Activated CD4-positive, alpha-beta T cell treated with anti-CD3 and anti-CD28 coated beads, Interleukin-2, amount 10 ng/mL, durations not matched to agents 24 days and 14 days (primary cell): Measurements from ENCODE around the gene DAZAP2. TPM values are rescaled to one million over a fixed set of nuclear protein-coding genes. Genes with fewer than 3 reads are reported as not detected.
A peak's percentile ranks its signal among the peaks of the same experiment; 100 is the strongest.
"Not testable (repeated sequence)": the region's sequence is repeated elsewhere in the genome, so short reads cannot be mapped to it uniquely, and the experiment has no call there.

ENCODE experiments used
- DNase-seq: peaks from one replicate; pipeline ENCODE4 v3.0.0; 2022
- H3K27ac Mint-ChIP-seq: one replicate; pipeline ENCODE4 v1.8.0; 2022; ENCODE audit warnings: mild to moderate bottlenecking, mixed read lengths
- H3K27me3 Mint-ChIP-seq: one replicate; pipeline ENCODE4 v1.8.0; 2022; ENCODE audit warnings: mixed read lengths
- H3K36me3 Mint-ChIP-seq: one replicate; pipeline ENCODE4 v1.8.0; 2022; ENCODE audit warnings: low read depth, mild to moderate bottlenecking, mixed read lengths
- H3K4me1 Mint-ChIP-seq: one replicate; pipeline ENCODE4 v1.8.0; 2021; ENCODE audit warnings: mixed read lengths
- H3K4me3 Mint-ChIP-seq: one replicate; pipeline ENCODE4 v1.8.0; 2022; ENCODE audit warnings: mild to moderate bottlenecking, moderate library complexity, mixed read lengths
- H3K9me3 Mint-ChIP-seq: one replicate; pipeline ENCODE4 v1.8.0; 2021; ENCODE audit warnings: mixed read lengths
- intact Hi-C: fragments of 100-400 bp; cut with micrococcal nuclease; formaldehyde crosslinking; loops from one replicate; pipeline ENCODE4 v1.15.1; 2023
- total RNA-seq: library from RNA; stranded (reverse); gene quantifications from 2 replicates; pipeline ENCODE4 v1.2.3, GENCODE V29; 2022

The DAZAP2 gene
- total RNA-seq, 1 donor from 2014 or later, result 146 TPM

DNA sequence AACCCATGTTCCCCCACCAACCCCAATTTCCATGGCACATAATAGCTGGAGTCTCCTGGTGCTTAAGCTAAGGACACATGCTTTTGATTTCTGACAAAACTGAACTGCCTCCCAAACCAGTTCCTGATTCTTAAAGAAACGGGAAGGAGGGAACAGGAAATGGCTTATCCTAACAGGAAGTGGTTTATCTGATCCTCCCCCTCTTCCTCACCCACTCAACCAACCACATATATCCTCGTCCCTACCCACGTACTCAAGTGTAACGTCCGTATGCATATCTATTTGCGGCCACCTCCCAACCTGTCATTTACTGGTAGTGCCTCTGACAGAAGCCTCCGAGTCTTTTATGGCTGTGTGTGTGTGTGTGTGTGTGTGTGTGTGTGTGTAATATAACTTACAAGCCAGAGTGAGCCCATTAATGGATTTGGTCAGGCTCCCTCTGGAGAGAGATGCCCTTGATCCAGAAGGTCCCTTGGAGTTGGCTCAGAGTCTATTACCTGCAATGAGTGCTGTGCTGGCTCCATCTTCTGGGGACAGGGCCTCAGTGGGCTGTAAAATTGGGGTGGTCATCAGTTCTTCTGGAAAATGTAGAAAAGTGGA, 7.7 kb downstream of the DAZAP2 start:
- Mint-ChIP-seq H3K27me3 (no peaks in the 10 kb centered on the region), H3K27ac (peak overlapping the region; percentile 77)

DNA sequence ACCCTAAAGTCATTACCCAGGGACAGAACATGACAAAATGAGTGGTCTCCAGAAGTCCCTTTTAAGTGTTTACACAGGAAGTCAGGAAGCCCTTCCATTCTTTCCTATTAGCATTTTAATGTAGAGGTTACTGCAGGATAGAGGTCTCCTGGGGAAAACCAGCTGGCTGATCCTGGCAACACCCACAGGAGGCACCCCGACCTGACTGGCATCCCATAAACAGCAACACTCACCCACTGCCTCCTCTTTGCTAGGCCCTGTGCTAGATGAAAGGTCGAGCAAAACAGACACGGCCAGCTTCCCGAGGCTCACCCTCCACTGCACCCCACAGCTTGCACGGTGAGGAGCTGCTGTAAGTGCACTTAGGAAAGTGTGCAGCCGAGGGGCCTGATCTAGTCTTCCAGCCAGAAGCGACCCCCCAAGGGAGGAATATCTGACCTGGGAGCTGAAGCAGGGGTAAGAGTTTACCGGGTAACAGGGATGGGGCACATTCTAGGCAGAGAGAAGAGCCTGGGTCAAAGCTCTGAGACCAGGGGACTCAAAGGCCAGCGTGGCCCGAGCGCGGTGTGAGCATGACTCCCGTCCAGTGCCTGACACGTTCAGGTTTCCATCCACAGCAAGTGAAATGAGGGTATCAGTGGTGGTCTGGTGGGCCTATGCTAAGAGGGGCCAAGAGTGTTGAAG, 9.0 kb downstream of the DAZAP2 start:
- Mint-ChIP-seq H3K27ac (peak overlapping the region; percentile 71), H3K27me3 (no peaks in the 10 kb centered on the region), H3K36me3 (peaks cover 16% of the 10 kb centered on the region), H3K4me1 (peaks cover 41% of the 10 kb centered on the region), H3K9me3 (no peaks in the 10 kb centered on the region), H3K4me3 (peak overlapping the region; percentile 51)
- intact Hi-C loops, result no loop called here
- no peak for DNase-seq

More for the DNA sequence above, 7.7 kb downstream of the DAZAP2 start:
- intact Hi-C loops, result no loop called here
- Mint-ChIP-seq H3K36me3 (peaks cover 26% of the 10 kb centered on the region), H3K4me3 (peak overlapping the region; percentile 32), H3K4me1 (peaks cover 48% of the 10 kb centered on the region), H3K9me3 (no peaks in the 10 kb centered on the region)
- DNase-seq, result peak; percentile 82

DNA sequence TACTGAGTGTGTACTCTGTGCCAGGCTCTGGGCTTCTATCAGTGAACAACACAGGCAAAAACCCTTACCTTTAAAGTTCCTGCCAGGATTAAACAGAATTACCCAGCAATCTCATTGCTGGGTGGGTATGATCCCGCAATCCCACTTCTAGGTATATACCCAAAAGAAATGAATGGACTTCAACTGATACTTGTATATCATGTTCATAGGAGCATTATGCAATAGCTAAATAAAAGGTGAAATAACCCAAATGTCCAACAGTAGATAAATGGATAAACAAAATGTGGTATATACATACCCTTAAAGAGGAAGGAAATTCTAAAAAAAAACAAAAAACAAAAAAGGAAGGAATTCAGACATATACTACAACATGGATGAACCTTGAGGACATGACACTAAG, 14.7 kb downstream of the DAZAP2 start:
- intact Hi-C loops, result no loop called here
- Mint-ChIP-seq H3K27ac (no peak overlapping the region), H3K36me3 (no peaks in the 10 kb centered on the region), H3K9me3 (no peaks in the 10 kb centered on the region), H3K27me3 (no peaks in the 10 kb centered on the region), H3K4me1 (peaks cover 7% of the 10 kb centered on the region), H3K4me3 (no peak overlapping the region)
- DNase-seq, result no peak

DNA sequence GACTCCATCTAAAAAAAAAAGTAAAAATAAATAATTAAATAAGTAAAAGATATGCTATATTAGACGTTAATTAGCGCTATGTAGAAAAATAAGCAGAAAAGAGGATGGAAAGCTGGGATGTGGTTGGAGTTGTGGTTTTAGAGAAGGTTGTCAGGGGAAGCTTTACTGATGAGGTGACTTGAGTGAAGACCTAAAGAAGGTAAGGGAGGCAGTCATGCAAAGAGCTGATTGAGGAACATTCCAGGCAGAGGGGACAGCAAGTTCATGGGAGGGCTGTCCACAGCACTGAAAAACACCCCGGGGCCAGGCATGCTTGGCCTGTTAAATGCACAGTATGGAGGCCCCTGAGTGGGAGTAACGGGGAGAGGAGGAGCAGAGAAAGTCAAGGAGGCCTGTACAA, 15.9 kb downstream of the DAZAP2 start:
- intact Hi-C loops, result no loop called here
- no peak for DNase-seq
- H3K4me3 Mint-ChIP-seq, result no peak overlapping the region
- peaks cover 5% of the 10 kb centered on the region for H3K4me1 Mint-ChIP-seq
- H3K9me3 Mint-ChIP-seq, result no peaks in the 10 kb centered on the region
- H3K27ac Mint-ChIP-seq, result no peak overlapping the region
- no peaks in the 10 kb centered on the region for H3K36me3 Mint-ChIP-seq
- H3K27me3 Mint-ChIP-seq, result no peaks in the 10 kb centered on the region

DNA sequence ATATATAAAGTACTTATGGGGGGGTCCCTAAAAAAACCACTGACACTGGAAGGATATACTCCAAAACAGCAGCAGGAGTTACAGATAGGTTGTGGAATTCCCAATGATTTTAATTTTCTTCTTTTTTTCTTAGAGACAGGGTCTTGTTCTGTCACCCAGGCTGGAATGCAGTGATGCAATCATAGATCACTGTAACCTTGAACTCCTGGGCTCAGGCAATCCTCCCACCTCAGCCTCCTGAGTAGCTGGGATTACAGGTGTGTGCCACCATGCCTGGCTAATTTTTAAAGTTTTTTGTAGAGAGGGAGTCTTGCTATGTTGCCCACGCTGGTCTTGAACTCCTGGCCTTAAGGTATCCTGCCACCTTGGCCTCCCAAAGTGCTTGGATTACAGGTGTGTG, 21.0 kb downstream of the DAZAP2 start:
- H3K27me3 Mint-ChIP-seq, H3K36me3 Mint-ChIP-seq, DNase-seq, H3K4me1 Mint-ChIP-seq, H3K4me3 Mint-ChIP-seq, intact Hi-C loops, H3K9me3 Mint-ChIP-seq, H3K27ac Mint-ChIP-seq: not testable (repeated sequence)

DNA sequence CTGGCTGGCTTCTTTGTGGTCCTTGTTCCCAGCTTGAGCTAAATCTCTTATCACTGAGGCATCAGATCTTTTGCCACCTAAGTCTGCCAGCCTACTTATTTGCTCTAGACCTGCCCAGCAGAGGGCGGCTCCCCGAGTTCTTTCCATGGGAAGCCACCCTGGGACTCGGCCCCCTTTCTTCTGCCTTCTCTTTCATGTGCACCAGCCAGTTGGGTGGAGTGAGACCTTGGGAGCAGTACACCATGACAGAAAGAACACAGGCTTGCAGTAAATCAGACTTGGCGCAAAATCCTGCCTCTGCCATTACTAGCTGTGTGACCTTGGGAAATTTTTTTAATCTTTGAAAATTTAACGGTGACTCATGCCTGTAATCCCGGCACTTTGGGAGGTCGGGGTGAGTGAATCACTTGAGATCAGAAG, 24.1 kb downstream of the DAZAP2 start:
- no peaks in the 10 kb centered on the region for H3K9me3 Mint-ChIP-seq
- H3K27ac Mint-ChIP-seq, result no peak overlapping the region
- peak; percentile 63 for DNase-seq
- intact Hi-C loops, result no loop called here
- H3K27me3 Mint-ChIP-seq, result peaks cover 4% of the 10 kb centered on the region
- no peaks in the 10 kb centered on the region for H3K36me3 Mint-ChIP-seq
- peaks cover 13% of the 10 kb centered on the region for H3K4me1 Mint-ChIP-seq
- H3K4me3 Mint-ChIP-seq, result no peak overlapping the region

DNA sequence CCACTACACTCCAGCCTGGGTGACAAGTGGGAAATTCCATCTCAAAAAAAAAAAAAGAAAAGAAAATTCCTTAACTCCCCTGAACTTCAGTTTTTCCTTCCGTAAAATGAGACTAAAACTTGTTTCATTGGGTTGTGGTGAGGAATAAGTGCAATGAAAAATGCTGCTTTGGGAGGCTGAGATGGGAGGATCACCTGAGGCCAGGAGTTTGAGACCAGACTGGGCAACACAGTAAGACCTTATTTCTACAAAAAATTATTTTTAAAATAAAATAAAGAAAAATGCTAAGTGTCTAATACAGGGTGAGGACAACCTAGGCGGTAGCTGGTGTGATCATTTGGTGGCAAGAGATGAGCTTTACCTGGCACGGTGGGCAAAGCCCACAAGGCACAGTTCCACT, 24.7 kb downstream of the DAZAP2 start:
- peaks cover 7% of the 10 kb centered on the region for H3K27me3 Mint-ChIP-seq
- H3K27ac Mint-ChIP-seq, result no peak overlapping the region
- intact Hi-C loops, result no loop called here

DNA sequence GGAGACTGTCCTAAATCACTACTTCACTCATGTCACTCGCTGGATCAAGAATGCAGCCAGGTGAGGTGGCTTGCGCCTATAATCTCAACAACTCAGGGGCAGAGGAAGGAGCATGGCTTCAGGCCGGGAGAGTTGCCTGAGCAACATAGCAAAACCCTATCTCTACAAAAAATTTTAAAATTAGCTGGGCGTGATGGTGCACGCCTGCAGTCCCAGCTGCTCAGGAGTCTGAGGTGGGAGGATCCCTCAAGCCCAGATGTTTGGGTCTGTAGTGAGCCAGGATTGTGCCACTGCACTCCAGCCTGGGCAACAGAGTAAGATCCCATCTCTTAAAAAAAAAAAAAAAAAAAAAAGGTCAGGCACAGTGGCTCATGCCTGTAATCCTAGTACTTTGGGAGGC, 25.7 kb downstream of the DAZAP2 start:
- H3K9me3 Mint-ChIP-seq, result no peaks in the 10 kb centered on the region
- intact Hi-C loops, result no loop called here
- H3K36me3 Mint-ChIP-seq, result no peaks in the 10 kb centered on the region
- H3K4me1 Mint-ChIP-seq, result peaks cover 18% of the 10 kb centered on the region
- DNase-seq, result no peak
- H3K27ac Mint-ChIP-seq, result no peak overlapping the region
- H3K4me3 Mint-ChIP-seq, result no peak overlapping the region
- peaks cover 13% of the 10 kb centered on the region for H3K27me3 Mint-ChIP-seq

More for the DNA sequence above, 24.7 kb downstream of the DAZAP2 start:
- no peak for DNase-seq
- H3K9me3 Mint-ChIP-seq, result no peaks in the 10 kb centered on the region
- H3K4me3 Mint-ChIP-seq, result no peak overlapping the region
- no peaks in the 10 kb centered on the region for H3K36me3 Mint-ChIP-seq
- H3K4me1 Mint-ChIP-seq, result peaks cover 13% of the 10 kb centered on the region

DNA sequence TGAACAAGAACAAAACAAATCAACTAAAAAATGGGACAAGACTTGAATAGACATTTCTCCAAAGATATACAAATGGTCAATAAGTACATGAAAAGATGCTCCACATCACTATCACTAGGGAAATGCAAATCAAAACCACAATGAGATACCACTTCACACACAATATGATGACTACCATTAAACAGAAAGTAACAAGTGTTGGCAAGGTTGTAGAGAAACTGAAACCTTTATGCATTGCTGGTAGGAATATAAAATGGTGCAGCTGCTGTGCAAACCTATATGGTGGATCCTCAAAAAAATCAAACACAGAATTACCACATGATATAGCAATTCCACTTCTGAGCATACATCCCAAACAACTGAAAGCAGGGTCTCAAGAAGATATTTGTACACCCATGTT, 26.4 kb downstream of the DAZAP2 start:
- Mint-ChIP-seq H3K4me1 (peaks cover 20% of the 10 kb centered on the region), H3K27me3 (peaks cover 13% of the 10 kb centered on the region), H3K9me3 (no peaks in the 10 kb centered on the region), H3K36me3 (no peaks in the 10 kb centered on the region), H3K27ac (no peak overlapping the region), H3K4me3 (no peak overlapping the region)
- DNase-seq, result peak; percentile 67
- intact Hi-C loops, result loop anchor here (5.0 kb wide), 1 partner anchor 57 kb away; the partner anchor contains the start of gene BIN2

DNA sequence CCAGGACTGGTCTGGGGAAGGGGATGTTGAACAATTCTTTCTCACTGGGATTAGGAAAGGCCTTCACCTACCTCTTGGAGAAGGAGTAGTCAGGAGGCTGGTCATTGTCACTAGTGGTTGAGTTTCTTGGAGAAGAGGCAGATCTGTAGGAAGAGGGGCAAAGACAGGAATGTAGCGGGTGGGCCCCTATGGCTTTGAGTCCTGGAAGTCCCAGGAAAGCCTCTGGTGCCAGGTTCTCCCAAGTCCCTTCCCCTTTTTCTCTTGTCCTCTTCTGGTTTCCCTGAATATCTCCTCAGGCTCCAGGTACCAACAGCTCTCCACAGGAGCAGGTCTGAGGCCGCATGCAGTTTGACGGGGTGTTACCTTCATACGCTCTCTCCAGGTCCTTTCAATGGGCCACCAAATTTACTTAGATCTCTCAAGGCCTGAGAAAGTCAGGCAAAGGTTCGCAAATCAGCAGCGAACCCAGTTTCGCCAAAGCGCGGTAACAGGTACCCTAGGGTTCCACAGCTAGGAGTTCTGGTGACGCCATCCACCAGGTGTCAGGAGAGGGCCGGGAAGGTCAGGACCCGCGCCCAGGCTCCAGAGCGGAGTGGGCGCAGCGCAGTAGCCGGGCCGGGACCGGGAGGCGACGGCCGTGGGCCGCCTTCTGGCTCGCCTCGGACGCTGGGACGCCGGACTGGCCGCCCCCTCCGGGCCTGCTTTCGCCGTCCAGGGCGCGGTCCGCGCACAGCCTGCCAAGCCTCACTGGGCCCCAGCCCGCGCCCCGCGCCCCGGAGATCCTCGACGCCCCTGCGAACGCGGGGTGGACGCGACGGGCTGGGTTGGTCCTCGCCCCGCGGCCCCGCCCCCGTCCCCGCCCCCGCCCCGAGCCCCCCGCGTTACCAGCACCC, 30.8 kb downstream of the DAZAP2 start:
- peak overlapping the region; percentile 41 for H3K27ac Mint-ChIP-seq
- no peaks in the 10 kb centered on the region for H3K9me3 Mint-ChIP-seq
- H3K4me1 Mint-ChIP-seq, result peaks cover 24% of the 10 kb centered on the region

DNA sequence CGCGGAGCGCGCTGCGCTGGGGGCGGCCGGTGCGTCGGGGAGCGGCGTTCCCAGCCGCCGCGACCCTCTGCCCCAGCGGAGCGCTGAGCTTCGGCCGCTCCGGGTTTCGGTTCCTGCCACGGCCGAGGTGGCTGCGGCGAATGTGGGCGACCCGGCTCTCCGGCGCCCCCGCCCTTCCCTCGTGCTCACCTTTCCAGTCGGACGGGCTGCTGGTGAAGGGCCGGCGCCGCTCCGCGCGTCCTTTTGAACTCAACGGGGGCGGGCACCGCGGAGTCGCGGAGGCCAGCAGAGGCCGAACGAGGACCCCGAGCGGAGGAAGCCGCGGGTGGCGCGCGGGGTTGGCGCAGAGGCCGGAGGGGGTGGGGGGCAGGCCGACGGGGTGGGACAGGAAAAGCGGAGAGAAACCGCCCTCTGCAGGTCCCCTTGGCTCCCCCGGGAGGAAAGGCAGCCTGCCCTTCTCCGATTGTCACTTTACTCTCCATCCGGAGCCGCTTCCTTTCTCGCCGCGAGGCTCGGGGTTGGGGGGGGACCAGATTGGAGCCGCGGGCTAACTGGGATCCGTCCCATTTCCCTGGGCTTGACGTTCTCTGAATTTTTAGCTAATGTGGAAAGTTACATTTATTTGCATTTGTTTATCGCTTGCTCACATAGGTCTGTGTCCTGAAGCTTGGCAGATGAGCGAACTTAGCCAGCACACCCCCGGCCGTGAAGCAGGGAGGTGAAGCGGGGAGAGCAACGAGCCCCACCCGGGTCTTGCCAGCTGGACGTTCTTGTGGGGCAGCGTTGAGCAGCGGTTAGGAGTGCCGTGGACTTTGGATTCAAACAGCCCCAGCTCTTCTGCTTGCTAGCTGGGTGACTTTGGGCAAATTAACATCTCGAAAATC, 31.7 kb downstream of the DAZAP2 start, which contains the start of gene SMAGP:
SMAGP (minus strand) TSS at position 349 of the 884 bp plus-strand sequence. CDS start 1,137 bp downstream, outside the sequence.
- Mint-ChIP-seq H3K9me3 (no peaks in the 10 kb centered on the region), H3K36me3 (no peaks in the 10 kb centered on the region), H3K27me3 (peaks cover 27% of the 10 kb centered on the region), H3K4me1 (peaks cover 19% of the 10 kb centered on the region), H3K4me3 (peak within 1 kb of the TSS; percentile 83), H3K27ac (peak within 1 kb of the TSS; percentile 65)
- intact Hi-C loops, result loop anchor here (2.0 kb wide), 1 partner anchor 32 kb away; the partner anchor contains the start of gene DAZAP2
- DNase-seq, result peak; percentile 86

More for the DNA sequence above, 30.8 kb downstream of the DAZAP2 start:
- DNase-seq, result peak; percentile 84
- intact Hi-C loops, result loop anchor here (1.0 to 5.0 kb wide), 3 partner anchors 31 to 72 kb away; partner anchors contain the start of genes BIN2 and DAZAP2
- Mint-ChIP-seq H3K4me3 (peak overlapping the region; percentile 68), H3K36me3 (no peaks in the 10 kb centered on the region), H3K27me3 (peaks cover 27% of the 10 kb centered on the region)

DNA sequence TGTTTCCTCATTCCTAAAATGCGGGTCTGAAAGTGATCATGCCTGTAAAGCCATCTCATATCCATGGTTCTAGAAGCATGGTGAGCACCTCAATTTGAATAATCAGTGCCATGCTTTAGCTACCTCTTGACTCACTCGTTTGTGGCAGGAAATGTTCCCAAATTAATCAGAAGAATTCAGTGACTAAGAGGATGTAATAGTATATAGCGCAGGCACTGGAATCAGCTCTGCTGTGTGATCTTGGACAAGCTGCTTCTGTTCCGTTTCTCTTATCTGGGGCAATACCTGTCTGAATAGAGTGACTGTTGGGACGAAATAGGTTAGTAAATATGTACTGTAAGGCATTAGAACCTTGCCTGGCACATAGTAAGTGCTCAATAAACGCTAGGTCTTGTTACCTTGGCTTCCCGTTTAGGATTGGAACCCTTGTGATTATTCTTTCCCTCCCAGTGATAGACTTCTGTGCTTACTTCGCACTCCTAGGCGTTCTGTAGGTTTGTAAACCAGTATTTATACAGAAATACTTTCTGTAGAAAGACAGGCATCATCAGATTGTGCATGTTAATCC, 32.4 kb downstream of the DAZAP2 start:
- intact Hi-C loops, result loop anchor here (2.0 kb wide), 1 partner anchor 32 kb away; the partner anchor contains the start of gene DAZAP2
- no peak for DNase-seq
- peak overlapping the region; percentile 65 for H3K27ac Mint-ChIP-seq
- peaks cover 27% of the 10 kb centered on the region for H3K27me3 Mint-ChIP-seq
- H3K4me1 Mint-ChIP-seq, result peaks cover 16% of the 10 kb centered on the region
- H3K36me3 Mint-ChIP-seq, result no peaks in the 10 kb centered on the region
- H3K4me3 Mint-ChIP-seq, result peak overlapping the region; percentile 83
- H3K9me3 Mint-ChIP-seq, result no peaks in the 10 kb centered on the region
